HG03520 (cell line): ENCODE results near the gene IPPK.

Experiments used
- ATAC-seq: cut with Tn5 transposase; IDR thresholded peaks from one replicate; pipeline ENCODE4 v1.9.1; 2021; ENCODE audit warnings: mild to moderate bottlenecking, moderate library complexity; ENCODE audit not compliant: unreplicated experiment

IPPK gene

DNA sequence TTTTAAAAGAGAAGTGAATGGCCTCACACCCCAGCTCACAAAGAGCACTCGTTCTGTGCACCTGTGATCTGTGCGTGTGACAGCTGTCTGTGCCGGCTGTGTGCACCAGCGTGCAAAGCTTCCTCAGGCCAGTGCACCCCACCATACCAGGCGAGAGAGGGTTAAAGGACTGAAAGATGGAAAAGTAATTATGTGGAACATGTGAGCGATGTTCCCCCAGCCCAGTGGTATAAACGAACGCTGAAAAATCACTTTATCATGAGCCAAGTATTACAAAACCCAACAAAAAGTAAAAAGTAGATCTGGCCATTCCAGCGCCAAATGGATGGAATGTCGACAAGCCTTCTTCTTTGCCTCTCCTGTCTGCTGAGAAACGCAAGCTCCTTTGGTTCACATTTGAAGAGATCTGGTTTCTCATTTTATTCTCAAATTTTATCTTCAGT lies 53.7 kb downstream of the IPPK start:
- no peak for ATAC-seq

DNA sequence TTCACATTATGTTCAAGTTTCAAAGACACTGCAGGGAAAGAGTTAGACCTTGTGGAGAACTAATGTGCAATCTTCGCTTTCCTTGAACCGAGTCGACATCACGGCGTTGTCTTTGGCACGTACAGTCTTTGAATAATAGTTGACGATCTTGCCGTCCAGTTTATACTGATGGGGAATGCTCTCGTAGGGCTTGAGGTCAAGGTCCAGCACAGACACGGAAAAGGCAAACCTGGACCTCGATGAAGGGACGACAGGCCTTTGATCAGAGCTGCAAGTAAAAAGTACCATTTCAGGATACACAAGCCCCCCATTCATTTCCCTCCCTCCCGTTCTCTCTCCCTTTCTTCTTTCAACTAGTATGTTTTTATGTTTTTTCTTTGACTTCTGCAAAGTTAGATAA lies 54.1 kb downstream of the IPPK start:
- ATAC-seq = no peak

DNA sequence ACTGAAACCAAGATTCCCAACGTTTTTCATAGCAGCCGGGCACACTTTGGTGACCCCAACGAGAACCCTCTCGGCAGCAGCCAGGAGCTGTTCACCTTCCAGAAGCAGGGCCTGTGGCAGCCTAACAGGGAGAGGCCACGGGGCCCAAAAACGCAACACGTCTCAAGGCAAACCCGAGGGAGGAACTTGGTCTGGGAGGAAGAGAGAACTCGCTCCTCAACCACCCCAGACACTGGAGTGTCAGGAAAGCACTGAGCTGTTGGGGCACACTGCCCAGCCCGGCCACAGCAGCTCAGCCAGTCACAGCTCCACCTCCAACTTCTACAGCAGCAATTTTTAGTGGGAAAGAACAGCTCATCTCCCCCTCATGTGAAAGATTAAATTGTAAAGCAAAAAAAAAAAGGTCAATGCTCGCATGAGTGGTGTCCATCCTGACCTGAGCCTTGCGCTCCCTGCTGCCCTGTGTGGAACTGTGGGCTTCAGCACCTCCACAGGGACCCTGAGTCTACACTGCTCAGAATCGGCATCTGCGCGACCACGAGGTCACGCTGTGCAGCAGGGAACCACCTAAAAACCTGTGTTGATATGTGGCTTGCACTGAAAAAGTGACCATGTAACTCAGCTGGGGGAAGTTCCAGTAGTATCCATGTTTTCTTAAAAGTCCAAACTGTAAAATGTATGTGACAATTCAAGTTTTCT lies 55.0 kb downstream of the IPPK start:
- no peak for ATAC-seq

DNA sequence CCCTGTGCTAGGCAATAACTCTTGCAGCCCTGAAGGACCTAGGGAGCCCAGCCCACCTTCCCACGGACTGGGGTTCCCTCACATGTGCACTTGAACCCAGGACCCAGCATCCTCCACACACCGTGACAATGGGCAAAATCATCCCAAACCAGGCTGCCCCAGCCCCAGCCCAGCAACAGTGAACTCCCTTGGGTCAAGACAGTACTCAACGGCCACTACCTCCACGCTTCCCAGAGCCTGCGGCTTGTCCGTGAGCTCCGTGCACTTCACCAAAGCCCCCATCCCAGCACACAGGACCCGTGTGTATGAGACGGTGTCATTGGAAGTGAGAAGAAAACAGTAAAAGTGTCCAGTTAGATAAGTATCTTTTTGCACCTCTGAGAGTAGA lies 55.8 kb downstream of the IPPK start:
- ATAC-seq = no peak

DNA sequence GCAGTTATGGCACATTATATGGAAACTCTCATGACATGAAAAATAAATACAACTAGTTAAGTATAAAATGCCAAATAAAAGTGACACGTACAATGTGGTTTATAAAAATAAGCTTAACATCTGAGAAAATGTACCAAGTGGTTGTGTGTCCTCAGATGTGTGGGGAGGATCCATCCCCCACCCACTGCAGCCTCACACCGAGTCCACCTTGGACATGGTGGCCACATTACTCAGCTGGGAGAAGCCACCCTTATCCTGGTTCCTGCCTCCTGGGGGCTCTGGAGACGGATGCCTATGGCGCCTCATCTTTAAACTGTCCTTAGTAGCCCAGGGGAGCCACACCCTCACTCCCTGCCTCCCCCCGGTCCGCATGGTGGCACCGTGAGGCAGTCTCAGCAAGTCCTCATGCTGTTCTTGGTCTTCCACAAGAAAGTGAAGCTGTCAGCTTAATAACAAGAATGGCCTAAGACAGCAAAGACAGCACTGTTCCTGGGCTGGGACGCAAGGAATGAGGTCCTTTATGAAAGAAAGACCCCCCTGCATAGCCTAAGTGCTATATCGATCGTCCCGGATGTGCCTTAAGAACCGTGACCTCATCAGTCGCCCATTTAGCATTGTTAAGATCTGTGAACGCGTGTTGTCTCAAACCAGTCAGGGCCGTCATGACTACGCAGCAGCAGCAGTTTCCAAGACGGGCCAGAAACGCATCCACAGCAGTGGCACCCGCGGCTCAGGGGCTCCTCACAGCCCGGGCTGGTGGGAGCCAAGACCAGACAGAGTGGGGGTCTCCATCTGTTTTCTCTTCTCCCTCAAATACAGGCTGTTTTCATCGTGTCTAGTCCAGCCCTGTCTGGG lies 56.4 kb downstream of the IPPK start:
- no peak for ATAC-seq

DNA sequence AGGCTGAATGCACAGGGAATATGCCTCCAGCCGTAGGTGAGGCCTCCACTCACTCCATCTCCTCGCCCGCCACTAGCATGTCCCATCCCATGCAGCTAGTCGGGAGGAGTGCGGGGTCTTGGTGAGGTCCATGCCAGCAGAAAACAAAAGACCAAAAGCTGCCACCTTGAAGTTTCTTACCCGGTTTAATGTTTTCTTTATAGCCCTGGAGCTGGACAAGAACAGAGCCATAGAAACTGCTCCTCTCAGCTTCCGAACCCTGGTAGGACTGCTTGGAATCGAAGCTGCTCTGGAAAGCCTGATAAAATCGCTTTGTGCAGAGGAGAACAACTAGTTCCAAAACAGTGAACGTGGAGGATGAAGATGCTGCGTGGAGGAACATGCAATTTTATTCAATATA lies 57.1 kb downstream of the IPPK start:
- ATAC-seq = no peak

DNA sequence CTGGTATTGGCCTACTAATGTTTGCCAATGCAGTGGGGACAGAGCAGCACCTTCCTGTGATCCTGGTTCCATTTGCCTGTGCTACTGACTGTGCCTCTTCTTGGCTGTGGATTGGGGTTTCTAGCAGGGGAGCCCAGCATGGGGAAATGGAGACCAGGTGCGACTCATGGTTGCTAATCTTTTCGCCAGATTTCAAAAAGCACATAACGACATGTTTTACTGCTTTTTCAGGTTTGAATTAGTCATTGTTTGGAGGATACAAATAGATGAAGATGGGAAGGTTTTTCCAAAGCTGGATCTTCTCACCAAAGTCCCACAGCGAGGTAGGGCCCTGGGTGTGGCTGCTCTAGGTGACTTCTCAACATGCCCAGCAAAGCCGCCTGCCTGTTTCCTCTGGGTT lies 57.6 kb downstream of the IPPK start:
- ATAC-seq = no peak

DNA sequence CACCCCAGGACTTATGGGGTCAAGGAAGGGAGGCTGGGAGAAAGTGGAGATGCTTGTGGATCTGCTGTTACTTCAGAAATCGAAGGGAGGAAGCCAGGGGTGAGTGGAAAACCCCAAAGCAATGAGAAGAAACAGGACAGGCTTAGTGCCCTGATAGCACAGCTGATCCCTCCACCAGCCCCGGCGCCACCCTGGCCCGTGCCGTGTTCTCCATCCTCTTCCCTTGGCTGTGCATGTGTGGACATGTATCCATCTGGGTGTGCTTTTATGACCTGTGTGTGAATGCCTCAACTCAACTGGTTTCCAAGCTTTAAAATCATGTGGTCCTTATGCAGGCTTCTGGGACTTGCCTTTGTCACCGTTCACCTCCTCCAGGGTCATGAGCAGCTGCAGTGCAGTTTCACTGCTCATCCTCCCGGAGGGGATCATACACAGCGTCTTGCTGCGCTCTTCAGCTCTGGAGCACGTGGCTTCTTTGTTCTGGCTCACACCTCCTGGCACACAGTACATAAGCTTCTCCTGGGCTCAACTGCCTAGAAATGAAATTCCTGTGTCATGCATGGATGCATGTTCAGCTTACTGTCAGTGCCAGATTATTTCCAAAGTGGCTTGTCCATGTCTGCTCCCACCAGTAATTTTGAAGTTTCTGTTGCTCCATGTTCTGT lies 58.2 kb downstream of the IPPK start:
- no peak for ATAC-seq

DNA sequence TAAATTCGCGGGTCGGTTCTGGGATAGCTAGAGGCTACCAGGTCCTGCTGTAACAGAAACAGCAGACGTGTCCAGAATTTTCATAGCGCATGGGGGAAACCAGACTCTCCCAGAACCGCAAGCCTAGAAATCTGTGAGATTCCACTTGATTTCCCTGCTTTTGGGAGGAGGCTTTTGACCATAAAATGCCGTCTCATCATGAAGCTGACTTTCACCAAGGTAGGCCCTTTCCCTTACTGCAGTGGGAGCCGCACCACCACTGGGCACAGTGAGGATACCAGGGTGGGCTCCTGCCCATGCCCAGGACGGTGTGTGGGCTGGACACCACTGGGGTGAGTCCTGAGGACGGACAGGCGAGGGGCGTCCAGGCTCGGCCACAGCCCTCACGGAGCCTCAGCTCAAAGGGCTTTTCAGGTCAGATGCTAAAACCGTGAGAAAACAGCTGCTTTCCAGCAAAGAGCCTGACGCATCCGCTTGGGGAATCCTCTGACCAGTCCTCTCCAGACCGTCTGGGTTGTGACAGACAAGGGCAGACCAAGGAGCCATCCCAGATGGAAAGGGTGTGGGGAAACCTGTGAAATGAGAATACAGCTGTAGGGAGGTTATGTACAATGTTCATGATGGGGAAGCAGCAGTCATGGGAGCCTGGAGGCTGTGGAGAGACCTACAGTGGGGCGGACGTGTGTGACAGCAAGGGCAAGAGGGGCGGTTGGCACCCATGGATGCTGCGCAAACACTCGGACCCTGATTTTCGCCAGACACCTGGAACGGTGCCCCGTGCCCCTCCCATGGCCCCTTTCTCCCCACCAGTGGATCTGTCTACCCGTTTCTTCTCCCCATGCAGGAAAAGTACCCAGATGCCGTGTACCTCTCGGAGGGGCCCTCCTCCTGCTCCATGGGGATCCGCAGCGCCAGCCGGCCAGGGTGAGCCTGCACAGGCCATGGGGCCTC lies 59.2 kb downstream of the IPPK start:
- no peak for ATAC-seq

DNA sequence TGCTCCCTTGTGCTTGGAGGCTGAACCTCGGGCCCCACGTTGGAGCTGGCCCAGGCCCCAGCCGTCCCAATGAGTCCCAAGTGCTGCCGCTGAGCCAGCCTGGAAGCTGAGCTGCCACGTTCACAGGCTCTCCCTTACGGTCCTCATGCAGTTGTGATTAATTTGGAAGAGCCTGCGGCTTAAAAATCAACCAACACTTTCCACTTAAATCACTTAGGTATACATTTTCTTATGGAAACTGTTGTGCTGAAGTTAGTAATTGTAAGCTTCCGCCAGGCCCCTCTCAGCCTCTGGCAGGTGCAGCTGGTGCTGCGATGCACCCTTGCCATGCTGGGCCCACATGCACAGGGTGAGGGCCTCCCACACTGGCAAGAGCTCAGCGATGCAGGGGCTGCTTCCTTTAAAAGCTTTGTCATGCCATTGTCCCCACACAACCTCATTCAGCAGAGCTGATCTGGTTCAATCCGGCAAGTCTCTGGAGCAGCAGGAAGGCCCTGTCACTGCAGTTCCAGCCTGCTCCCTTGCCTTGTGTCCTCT lies 61.0 kb downstream of the IPPK start:
- ATAC-seq = no peak

DNA sequence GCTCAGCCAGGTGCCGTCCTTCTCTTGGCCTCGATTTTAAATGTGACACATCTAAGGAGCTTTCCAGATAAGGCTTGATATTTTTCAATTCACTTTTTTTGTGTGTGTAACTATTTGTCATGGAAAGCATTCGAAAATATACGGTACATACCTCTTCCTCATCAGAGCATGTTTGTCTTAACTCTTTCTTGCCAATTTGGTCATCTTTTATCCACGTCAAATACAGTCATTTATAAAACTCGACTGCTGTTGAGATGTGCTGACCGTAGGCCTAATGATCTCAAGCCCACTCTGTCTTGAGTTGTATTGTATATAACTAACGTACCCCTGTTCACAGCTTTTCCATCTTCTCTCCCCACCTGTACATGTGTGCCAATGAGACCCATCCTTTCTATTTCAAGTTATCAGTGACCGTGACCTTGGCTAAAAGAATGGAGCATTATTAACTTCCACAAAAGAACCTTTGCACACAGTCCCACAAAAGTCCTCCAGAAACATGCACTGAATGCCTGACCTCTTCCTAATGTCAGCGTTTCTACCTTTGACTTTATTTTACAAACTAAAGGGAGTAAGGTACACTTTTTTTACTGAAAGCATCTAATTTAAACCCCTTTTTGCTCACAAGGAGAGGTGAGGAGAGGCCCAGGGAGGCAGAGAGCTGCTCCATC lies 61.6 kb downstream of the IPPK start:
- no peak for ATAC-seq

DNA sequence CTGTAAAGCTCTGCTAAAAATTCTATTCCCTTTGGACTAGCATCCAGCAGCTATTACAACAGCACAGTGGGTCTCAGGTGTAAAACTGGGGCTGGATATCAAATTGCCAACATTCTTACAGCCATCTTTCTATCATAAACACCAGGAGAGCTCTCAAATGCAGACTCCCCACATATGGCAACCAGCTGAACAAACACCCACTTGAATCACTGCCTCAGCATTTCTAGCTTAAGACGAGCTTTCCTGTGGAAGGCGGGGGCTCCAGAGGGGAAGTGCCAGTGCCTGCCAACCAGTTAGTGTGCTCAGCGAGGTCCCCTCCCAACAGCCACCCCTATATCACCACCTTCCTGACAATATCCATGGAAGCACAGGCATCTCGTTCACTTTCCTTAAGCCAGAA lies 62.2 kb downstream of the IPPK start:
- ATAC-seq = no peak

DNA sequence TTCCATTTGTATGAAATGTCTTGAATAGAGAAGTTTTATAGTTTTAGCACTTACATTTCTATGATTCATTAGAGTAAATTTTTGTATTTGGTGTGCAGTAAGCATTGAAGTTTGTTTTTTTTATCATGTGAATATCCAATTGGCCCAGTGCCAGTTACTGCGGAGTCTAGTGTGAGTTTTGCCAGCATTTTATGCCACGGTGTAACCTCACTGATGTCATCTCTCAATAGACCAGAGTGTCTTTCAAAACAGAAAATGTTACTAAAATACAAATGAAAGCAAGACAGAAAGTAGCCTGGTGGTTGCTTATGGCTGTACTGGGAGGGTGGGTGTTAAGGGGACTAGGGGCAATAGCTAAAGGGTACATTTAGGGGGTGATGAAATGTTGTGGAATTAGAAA lies 62.8 kb downstream of the IPPK start:
- no peak for ATAC-seq

DNA sequence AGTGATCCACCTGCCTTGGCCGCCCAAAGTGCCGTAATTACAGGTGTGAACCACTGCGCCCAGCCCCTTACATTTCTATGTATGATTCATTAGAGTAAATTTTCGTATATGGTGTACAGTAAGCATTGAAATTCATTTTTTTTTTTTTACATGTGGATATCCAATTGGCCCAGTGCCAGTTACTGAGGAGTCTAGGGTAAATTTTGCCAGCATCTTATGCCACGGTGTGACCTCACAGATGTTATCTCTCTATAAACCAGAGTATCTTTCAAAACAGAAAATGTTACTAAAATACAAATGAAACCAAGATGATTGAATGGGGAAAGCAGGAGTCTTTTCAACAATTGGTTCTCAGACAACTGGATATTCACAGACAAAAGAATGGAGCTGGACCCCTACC lies 64.7 kb downstream of the IPPK start:
- no peak for ATAC-seq

DNA sequence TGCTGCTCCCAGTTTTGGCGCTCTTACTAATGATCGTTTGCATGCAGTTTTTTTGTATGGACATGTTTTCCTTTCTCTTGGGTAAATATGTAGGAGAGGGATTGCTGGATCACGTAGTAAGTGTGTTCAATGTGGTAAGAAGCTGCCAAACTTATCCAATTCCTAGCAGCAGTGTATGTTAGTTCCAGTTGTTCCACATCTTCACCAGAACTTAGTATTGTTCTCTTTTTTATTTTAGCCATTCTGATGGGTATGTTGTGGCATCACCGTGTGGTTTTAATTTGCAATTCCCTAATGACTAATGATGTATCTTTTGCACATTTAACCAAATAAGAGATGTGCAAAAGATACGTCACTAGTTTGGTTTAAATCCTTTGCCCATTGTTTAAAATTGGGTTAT lies 65.9 kb downstream of the IPPK start:
- ATAC-seq = no peak

DNA sequence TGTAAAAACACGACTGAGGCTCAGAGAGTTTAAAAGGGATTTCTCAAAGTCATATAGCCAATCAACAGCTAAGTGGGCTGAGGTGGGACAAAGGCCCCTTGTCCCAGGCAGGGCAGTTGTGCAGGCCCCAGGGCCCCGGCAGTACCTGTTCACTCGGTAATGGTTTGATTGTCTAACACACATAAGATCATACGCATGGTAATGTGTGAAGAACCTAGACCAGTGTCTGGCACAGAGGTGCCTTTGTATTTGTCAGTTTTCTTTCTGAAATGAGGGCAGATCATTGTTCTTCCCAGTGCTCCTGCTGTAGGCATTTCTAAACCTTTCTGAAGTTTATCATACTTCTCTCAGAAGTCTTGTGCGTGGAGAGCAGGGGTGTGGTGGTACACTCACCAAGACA lies 66.8 kb downstream of the IPPK start:
- no peak for ATAC-seq

DNA sequence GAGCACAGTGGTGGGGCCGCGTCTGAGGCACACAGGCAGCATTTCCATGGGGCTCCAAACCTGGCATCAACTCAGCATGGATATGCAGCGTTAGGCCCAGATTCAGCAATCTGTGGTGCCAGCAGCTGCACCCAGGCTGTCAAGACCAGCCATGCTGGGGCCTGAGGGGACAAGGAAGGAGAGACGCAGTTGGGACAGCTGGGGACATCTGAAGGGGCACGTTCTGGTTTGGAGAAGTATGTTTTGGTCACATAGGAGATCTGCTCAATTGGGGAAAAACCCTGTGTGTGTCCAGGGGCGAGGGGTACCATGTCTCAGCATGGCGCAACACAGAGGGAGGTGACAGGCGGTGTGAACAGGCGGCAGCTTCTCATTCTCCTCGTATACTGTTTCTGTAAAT lies 67.5 kb downstream of the IPPK start:
- no peak for ATAC-seq

DNA sequence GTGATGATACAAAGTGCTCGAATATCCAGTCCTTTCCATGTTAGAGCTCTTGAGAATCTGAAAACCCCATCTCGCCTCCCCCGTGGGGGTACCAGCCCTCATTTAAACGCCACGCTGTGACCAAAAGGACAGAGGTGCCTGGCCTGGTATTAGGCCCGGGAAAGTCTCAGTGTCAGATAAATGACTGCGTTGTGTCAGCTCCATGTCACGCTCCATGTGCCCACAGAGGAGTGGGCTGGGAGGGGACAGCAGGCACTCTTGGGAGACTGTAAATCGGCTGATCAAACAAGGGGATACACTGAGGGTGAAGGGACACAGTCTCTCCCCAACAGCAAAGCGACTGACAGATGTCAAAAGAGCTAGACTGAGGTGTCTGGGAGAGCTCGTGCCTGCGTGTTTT lies 68.5 kb downstream of the IPPK start:
- ATAC-seq = no peak

DNA sequence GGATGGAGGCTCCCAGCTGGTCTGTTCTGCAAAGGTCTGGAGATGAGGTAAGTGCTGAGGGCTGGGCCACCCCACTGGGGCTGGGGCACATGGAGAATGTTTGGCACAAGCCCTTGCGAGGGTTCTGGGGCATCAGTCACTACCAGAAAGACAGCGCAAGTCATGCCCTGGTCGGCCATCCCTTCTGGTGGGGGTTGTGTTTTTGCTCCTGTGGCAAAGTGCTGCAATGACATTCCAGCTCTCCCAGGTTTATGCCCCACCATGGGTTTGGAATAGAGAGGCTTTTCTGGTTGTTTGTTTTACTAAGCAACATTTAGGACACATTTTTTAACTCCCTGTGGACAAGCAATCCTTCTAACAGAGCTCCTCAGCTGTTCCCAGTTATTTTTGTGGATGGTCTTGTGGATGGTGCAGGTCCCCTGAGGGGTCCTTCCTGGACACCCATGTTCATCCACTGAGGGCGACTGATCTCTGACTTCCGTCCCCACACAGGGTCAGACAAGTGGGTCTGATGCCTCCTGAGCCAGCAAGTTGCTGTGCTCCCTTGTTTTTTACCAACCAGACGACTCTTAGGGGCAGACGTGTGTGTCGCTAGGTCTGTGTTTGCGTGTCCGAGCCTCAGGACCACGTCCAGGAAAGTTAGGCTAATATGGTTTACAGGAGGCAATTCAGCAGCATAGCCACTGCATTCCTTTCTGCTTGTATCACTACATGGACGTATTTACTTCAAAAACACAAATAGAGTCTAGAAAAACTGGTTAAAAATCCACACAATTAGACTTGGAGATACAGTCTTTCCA lies 69.3 kb downstream of the IPPK start:
- ATAC-seq = no peak
